HepG2 (cell line): Measurements from ENCODE around the gene PDILT. TPM values are rescaled to one million over a fixed set of nuclear protein-coding genes. Genes with fewer than 3 reads are reported as not detected.

Experiments used
- ATF1 ChIP-seq: IDR thresholded peaks from 2 replicates; pipeline ENCODE4 v1.6.1; 2016; ENCODE audit warnings: mild to moderate bottlenecking, control low read depth
- BCL6 ChIP-seq: IDR thresholded peaks from 2 replicates; pipeline ENCODE4 v1.6.1; 2016; ENCODE audit warnings: missing genetic modification reagents, missing compliant biosample characterization
- DNMT1 ChIP-seq: sonication (generic); formaldehyde crosslinking; IDR thresholded peaks from 2 replicates; pipeline ENCODE4 v1.5.1; 2020; ENCODE audit warnings: mild to moderate bottlenecking, missing genetic modification reagents
- EHMT2 ChIP-seq: fragments of 200-600 bp; sonication (generic); IDR thresholded peaks from 2 replicates; pipeline ENCODE4 v1.7.0; 2017; ENCODE audit warnings: antibody characterized with exemption, low read depth, low read length, borderline replicate concordance
- FIP1L1 ChIP-seq: fragments of 200-400 bp; formaldehyde crosslinking; IDR thresholded peaks from 2 replicates; pipeline ENCODE4 v1.6.1; 2018; ENCODE audit warnings: low read depth, mild to moderate bottlenecking, low read length, moderate library complexity, borderline replicate concordance; ENCODE audit not compliant: insufficient read depth
- FLYWCH1 ChIP-seq: sonication (generic); formaldehyde crosslinking; IDR thresholded peaks from 2 replicates; pipeline ENCODE4 v1.8.1; 2023; ENCODE audit warnings: mild to moderate bottlenecking, missing genetic modification reagents
- HNRNPL ChIP-seq: fragments of 200-400 bp; formaldehyde crosslinking; IDR thresholded peaks from 2 replicates; pipeline ENCODE4 v1.6.1; 2017; ENCODE audit warnings: mild to moderate bottlenecking, low read depth, low read length
- JUN ChIP-seq: sonication (generic); formaldehyde crosslinking; IDR thresholded peaks from 2 replicates; pipeline ENCODE4 v1.4.0; 2020; ENCODE audit warnings: mild to moderate bottlenecking, missing genetic modification reagents
- KDM6A ChIP-seq: IDR thresholded peaks from 2 replicates; pipeline ENCODE4 v1.6.1; 2016; ENCODE audit warnings: low read depth
- MED13 ChIP-seq: sonication (generic); formaldehyde crosslinking; IDR thresholded peaks from 2 replicates; pipeline ENCODE4 v1.5.0; 2020; ENCODE audit warnings: missing genetic modification reagents
- NFATC3 ChIP-seq: sonication (generic); formaldehyde crosslinking; IDR thresholded peaks from 2 replicates; pipeline ENCODE4 v1.5.1; 2020; ENCODE audit warnings: mild to moderate bottlenecking, missing genetic modification reagents
- NFIC ChIP-seq: IDR thresholded peaks from 2 replicates; pipeline ENCODE4 v1.6.1; 2012; ENCODE audit warnings: mild to moderate bottlenecking, low read length, inconsistent platforms
- NFRKB ChIP-seq: fragments of 450-650 bp; IDR thresholded peaks from 2 replicates; pipeline ENCODE4 v1.6.1; 2017
- RELA ChIP-seq: sonication (generic); formaldehyde crosslinking; IDR thresholded peaks from 2 replicates; pipeline ENCODE4 v1.4.0; 2020; ENCODE audit warnings: missing genetic modification reagents
- SAP130 ChIP-seq: IDR thresholded peaks from 2 replicates; pipeline ENCODE4 v1.6.1; 2016; ENCODE audit warnings: low read depth
- SIN3A ChIP-seq: IDR thresholded peaks from 2 replicates; pipeline ENCODE4 v1.6.1; 2011; ENCODE audit warnings: low read depth, mild to moderate bottlenecking, control low read depth, low read length, borderline replicate concordance
- SMAD1 ChIP-seq: sonication (generic); formaldehyde crosslinking; IDR thresholded peaks from 2 replicates; pipeline ENCODE4 v1.4.0; 2020; ENCODE audit warnings: missing genetic modification reagents, low read depth, mild to moderate bottlenecking, borderline replicate concordance
- SNRNP70 ChIP-seq: fragments of 200-400 bp; formaldehyde crosslinking; IDR thresholded peaks from 2 replicates; pipeline ENCODE4 v1.6.1; 2017; ENCODE audit warnings: mild to moderate bottlenecking, low read depth, low read length, moderate library complexity
- ZNF232 ChIP-seq: sonication (generic); formaldehyde crosslinking; IDR thresholded peaks from 2 replicates; pipeline ENCODE4 v1.4.0; 2020; ENCODE audit warnings: missing genetic modification reagents, borderline replicate concordance
- ZNF253 ChIP-seq: sonication (generic); formaldehyde crosslinking; IDR thresholded peaks from 2 replicates; pipeline ENCODE4 v1.8.0; 2022; ENCODE audit warnings: mild to moderate bottlenecking, missing genetic modification reagents, borderline replicate concordance
- ZNF543 ChIP-seq: sonication (generic); formaldehyde crosslinking; IDR thresholded peaks from 2 replicates; pipeline ENCODE4 v1.4.0; 2020; ENCODE audit warnings: mild to moderate bottlenecking, missing genetic modification reagents
- ZNF747 ChIP-seq: sonication (generic); formaldehyde crosslinking; IDR thresholded peaks from 2 replicates; pipeline ENCODE4 v1.8.1; 2023; ENCODE audit warnings: missing genetic modification reagents, mild to moderate bottlenecking, borderline replicate concordance
- ZNF776 ChIP-seq: sonication (generic); formaldehyde crosslinking; IDR thresholded peaks from 2 replicates; pipeline ENCODE4 v1.4.0; 2020; ENCODE audit warnings: mild to moderate bottlenecking, missing genetic modification reagents
- ZNF777 ChIP-seq: sonication (generic); formaldehyde crosslinking; IDR thresholded peaks from 2 replicates; pipeline ENCODE4 v1.4.0; 2020; ENCODE audit warnings: missing genetic modification reagents
- polyA plus RNA-seq, 8 experiments: library from polyadenylated mRNA; depleted of rRNA in 3 of 8; stranded (reverse) in 7 of 8; unstranded in 1 of 8; fragments of >200 nt; fragmentation: Illumina TruSeq in 4 of 8; extraction: Trizol in 4 of 8; gene quantifications; 2 replicates each; pipeline versions ENCODE4 v1.2.1 to v1.2.3, GENCODE V29; 2011 to 2016; ENCODE audit warnings: low read depth in 4 of 8, missing spikeins in 1 of 8, mixed read lengths in 1 of 8; ENCODE audit not compliant: insufficient read depth in 1 of 8
- total RNA-seq, 5 experiments: library from RNA; depleted of rRNA; stranded (reverse); fragments of >200 nt; fragmentation: Illumina TruSeq; extraction: Trizol; gene quantifications; 2 replicates each; pipeline ENCODE4 v1.2.3, GENCODE V29; 2016; ENCODE audit warnings: low read depth in 1 of 5
- TF ChIP-seq, protein P1 (sequence below): sonication (generic); formaldehyde crosslinking; IDR thresholded peaks from 2 replicates; pipeline ENCODE4 v1.9.0; 2022; ENCODE audit warnings: missing genetic modification reagents, mild to moderate bottlenecking, borderline replicate concordance
- TF ChIP-seq, protein P2 (sequence below): sonication (generic); formaldehyde crosslinking; IDR thresholded peaks from 2 replicates; pipeline ENCODE4 v1.4.0; 2020; ENCODE audit warnings: mild to moderate bottlenecking, missing genetic modification reagents
- TF ChIP-seq, protein P3 (sequence below): IDR thresholded peaks from 2 replicates; pipeline ENCODE4 v1.6.1; 2016
- TF ChIP-seq, protein P4 (sequence below): sonication (generic); formaldehyde crosslinking; IDR thresholded peaks from 2 replicates; pipeline ENCODE4 v1.5.1; 2020; ENCODE audit warnings: missing genetic modification reagents, mild to moderate bottlenecking, borderline replicate concordance

Gene PDILT
- total and polyA plus RNA-seq, 2 of the 13 experiments (the other 11 are each of a cell fraction or from before 2014, with no cell fraction given) = not detected

DNA sequence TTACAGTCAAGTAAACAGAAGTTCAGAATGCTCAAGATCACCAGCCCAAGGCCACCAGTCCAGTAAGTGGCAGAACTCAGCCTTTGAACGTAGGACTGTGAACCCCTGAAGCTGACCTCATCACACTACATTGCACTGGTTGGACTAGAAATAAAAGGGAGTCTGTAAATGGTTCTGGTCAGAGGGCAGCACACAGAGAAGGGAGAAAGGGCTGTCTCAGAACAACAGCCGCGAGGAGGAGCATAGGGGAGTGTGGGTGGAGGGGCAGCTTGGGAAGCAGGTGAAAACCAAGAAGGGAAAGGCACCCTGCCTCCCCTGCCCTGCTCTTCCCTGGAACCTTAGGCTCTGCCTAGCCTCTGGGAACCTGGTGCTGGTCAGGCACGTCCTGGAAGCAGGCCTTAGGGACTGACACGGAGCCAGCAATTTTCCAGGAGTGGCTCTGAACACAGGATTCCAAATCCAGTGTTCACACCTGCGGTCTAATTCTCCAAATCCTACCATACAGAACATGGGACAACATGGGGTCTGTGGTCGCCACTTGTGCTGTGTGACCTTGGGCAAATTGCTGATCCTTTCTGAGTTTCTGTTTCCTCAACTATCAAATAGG is 7.0 kb downstream of the PDILT start (continued):
- TF ChIP-seq, protein P1, sequence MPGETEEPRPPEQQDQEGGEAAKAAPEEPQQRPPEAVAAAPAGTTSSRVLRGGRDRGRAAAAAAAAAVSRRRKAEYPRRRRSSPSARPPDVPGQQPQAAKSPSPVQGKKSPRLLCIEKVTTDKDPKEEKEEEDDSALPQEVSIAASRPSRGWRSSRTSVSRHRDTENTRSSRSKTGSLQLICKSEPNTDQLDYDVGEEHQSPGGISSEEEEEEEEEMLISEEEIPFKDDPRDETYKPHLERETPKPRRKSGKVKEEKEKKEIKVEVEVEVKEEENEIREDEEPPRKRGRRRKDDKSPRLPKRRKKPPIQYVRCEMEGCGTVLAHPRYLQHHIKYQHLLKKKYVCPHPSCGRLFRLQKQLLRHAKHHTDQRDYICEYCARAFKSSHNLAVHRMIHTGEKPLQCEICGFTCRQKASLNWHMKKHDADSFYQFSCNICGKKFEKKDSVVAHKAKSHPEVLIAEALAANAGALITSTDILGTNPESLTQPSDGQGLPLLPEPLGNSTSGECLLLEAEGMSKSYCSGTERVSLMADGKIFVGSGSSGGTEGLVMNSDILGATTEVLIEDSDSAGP (CRISPR knock-in tag) = no peak
- TF ChIP-seq, protein P2, sequence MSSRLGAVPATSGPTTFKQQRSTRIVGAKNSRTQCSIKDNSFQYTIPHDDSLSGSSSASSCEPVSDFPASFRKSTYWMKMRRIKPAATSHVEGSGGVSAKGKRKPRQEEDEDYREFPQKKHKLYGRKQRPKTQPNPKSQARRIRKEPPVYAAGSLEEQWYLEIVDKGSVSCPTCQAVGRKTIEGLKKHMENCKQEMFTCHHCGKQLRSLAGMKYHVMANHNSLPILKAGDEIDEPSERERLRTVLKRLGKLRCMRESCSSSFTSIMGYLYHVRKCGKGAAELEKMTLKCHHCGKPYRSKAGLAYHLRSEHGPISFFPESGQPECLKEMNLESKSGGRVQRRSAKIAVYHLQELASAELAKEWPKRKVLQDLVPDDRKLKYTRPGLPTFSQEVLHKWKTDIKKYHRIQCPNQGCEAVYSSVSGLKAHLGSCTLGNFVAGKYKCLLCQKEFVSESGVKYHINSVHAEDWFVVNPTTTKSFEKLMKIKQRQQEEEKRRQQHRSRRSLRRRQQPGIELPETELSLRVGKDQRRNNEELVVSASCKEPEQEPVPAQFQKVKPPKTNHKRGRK = no peak
- TF ChIP-seq ZNF232 (peak; percentile 55; the same call in 1 of the 2 replicates), SIN3A (no peak), SAP130 (peak; percentile 67), SMAD1 (CRISPR knock-in tag) (no peak), NFATC3 (CRISPR knock-in tag) (no peak), MED13 (CRISPR knock-in tag) (no peak), HNRNPL (no peak), FLYWCH1 (CRISPR knock-in tag) (no peak), BCL6 (CRISPR knock-in tag) (peak; percentile 57; the same call in 1 of the 2 replicates), JUN (CRISPR knock-in tag) (peak; percentile 95), ZNF543 (CRISPR knock-in tag) (no peak), SNRNP70 (no peak), ZNF776 (no peak), KDM6A (CRISPR knock-in tag) (peak; percentile 75; the same call in 1 of the 2 replicates), ZNF747 (CRISPR knock-in tag) (no peak), DNMT1 (CRISPR knock-in tag) (no peak), ZNF777 (no peak), ZNF253 (CRISPR knock-in tag) (no peak), NFIC (0 out of 2 replicates have a peak, but pooled peaks have one; percentile 24), EHMT2 (no peak), ATF1 (no peak), RELA (CRISPR knock-in tag) (no peak), NFRKB (no peak), FIP1L1 (no peak)
- TF ChIP-seq, protein P3, sequence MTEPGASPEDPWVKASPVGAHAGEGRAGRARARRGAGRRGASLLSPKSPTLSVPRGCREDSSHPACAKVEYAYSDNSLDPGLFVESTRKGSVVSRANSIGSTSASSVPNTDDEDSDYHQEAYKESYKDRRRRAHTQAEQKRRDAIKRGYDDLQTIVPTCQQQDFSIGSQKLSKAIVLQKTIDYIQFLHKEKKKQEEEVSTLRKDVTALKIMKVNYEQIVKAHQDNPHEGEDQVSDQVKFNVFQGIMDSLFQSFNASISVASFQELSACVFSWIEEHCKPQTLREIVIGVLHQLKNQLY (CRISPR knock-in tag) = no peak
- TF ChIP-seq, protein P4, sequence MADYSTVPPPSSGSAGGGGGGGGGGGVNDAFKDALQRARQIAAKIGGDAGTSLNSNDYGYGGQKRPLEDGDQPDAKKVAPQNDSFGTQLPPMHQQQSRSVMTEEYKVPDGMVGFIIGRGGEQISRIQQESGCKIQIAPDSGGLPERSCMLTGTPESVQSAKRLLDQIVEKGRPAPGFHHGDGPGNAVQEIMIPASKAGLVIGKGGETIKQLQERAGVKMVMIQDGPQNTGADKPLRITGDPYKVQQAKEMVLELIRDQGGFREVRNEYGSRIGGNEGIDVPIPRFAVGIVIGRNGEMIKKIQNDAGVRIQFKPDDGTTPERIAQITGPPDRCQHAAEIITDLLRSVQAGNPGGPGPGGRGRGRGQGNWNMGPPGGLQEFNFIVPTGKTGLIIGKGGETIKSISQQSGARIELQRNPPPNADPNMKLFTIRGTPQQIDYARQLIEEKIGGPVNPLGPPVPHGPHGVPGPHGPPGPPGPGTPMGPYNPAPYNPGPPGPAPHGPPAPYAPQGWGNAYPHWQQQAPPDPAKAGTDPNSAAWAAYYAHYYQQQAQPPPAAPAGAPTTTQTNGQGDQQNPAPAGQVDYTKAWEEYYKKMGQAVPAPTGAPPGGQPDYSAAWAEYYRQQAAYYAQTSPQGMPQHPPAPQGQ (CRISPR knock-in tag) = no peak
